ENCODE data around the gene PRUNE2.
"Not testable (repeated sequence)": the region's sequence is repeated elsewhere in the genome, so short reads cannot be mapped to it uniquely, and the experiment has no call there.

The PRUNE2 gene

DNA sequence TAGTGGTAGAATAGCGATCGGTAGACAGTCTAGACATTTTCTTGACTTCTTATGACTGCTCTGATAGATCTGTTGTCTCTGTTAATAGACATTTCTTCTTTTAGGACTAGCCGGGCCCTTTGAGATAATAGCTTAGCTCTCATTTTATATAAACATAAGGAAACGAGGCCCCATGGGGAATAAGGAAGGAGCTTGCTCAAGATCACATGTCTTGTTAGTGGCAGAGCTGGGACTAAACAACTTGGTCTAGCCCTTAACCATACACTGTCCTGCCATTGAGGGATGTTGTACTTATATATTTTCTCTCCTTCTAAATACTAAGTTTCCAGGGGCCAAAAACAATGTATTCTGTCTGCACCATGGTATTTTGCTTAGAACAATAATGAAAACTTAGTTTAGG lies 306.9 kb downstream of the PRUNE2 start:
- no peak for DNase-seq (ENCODE audit: low read depth)

DNA sequence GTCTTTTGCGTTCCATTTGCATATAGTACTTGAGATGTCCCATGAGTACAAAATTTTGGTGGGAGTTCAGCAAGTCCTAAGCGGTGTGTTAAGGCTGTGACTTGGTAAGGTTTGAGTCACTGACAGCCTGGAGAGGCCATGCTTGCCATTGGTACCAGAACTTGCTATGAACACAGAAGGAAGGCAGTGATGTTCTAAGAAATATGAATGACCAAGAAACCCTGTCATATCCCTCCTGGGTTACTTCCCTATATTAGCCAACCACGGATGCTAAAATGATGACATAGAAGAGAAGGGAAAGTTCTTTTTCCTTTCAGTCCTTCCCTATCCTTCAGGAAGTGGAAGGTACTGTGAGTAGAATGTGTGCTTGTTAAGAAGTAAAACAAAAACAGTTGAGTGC lies 310.3 kb downstream of the PRUNE2 start:
- no peak for DNase-seq (ENCODE audit: low read depth)

DNA sequence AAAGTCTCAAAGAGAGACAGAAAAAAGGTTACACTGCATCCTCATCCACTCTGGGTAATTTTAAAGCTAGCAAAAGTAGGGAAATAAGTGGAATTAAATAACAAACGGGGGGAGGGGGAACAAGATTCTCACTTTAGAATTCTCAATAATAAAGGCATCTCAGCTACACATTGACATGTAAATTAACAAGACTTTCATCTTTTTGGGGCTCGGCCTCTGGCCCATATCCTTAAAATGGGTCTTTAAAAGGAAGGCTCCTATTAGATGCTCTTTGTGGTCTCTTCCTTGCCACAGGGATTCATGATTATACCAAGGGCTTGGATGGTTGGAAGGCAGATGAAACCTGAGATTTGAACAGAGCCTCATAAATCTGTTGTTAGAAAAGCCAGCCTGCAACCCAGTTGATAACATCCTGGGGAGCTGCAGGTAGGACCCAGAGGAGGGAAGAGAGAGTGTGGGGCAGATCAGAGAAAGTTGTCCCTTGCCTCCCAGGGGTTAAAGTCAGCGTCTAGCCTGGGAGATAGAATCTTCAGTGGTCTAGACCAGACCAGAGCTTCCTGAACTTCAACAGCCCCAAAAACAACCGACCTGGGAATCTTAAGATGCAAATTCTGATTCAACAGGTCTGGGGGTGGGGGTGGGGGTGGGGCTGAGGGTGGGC lies 311.0 kb downstream of the PRUNE2 start:
- no peak for DNase-seq (ENCODE audit: low read depth)

DNA sequence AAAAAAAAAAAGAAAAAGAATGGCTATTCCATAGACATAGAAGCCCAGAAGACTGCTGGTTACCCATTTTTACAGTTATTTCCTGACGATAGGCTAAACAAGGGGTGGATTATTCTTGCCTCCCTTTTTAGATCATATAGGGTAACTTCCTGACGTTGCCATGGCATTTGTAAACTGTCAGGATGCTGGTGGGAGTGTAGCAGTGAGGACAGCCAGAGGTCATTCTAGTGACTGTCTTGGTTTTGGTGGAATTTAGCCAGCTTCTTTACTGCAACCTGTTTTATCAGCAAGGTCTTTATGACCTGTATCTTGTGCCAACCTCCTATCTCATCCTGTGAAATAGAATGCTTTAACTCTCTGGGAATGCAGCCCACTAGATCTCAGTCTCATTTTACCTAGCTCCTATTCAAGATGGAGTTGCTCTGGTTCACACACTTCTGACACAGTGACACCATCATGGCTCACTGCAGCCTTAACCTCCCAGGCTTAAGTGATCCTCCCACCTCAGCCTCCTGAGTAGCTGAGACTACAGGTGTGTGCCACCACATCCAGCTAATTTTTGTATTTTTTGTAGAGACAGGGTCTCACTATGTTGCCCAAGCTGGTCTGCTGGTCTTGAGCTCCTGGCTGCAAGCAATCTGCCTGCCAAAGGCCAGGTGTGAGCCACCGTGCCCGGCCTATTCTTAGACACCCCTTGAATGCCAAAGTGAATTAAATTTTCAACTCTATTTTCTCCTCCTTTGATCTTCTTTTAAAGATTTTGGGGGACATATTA lies 311.8 kb downstream of the PRUNE2 start:
- not testable (repeated sequence) for DNase-seq (ENCODE audit: low read depth)

DNA sequence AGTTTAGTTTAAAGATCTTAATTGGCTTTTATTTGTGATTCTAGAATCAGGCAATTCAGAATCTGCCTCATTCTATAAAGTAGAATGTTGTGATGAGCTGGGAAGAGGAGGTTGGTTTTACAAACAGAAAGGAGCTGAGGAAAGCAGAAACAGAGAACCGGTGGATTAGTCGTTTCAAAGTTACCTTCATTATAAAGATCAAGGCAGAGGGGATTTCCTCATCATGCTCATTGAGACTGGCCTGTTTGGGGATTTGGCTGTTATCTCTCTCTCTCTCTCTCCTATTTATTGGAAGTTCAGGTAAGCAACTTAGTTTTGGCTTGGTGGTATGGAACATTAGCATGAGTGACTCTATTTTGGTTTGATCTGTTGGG lies 313.0 kb downstream of the PRUNE2 start:
- DNase-seq (ENCODE audit: low read depth) = no peak

DNA sequence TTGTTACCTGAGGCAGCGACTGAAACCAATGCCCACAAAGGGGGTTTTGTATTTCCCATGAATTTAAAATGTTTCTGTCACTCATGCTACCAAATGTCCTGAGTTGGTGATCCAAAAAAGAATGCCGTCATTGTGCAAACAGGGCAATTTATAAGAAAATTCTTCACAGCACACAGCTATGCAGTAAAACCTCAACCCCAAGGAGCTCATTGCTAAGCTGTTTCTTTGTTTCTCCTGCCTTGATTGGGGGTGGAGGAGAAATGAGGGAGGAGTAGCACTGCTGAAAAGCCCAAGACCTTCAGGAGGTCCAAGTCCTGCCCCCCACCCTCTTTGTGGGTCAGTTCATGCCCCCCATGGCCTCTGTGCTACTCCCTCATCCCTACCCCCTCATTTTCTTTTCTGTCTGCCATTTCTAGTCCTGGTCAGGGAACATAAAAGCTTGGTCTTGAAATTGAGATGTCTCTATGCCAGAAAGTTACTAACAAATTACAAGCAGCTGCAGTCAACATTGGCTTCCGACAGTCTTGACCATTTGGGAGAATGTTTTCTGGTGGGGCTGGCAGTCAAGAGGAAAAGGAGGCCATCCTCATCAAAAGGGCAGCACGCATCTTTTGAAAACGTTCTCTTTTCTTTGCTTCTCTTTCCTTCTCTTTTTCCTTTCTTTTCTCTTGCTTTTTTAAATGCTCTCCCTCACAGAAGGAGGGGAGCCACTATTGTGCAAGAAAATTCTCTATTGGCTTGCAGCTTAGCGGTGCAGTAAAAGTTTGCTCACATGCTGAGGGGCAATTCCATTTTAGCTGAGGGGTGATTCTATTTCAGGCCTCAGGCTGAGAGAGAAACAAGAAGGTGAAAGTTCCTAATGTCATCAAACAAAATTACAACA lies 313.6 kb downstream of the PRUNE2 start:
- DNase-seq (ENCODE audit: low read depth) = no peak

DNA sequence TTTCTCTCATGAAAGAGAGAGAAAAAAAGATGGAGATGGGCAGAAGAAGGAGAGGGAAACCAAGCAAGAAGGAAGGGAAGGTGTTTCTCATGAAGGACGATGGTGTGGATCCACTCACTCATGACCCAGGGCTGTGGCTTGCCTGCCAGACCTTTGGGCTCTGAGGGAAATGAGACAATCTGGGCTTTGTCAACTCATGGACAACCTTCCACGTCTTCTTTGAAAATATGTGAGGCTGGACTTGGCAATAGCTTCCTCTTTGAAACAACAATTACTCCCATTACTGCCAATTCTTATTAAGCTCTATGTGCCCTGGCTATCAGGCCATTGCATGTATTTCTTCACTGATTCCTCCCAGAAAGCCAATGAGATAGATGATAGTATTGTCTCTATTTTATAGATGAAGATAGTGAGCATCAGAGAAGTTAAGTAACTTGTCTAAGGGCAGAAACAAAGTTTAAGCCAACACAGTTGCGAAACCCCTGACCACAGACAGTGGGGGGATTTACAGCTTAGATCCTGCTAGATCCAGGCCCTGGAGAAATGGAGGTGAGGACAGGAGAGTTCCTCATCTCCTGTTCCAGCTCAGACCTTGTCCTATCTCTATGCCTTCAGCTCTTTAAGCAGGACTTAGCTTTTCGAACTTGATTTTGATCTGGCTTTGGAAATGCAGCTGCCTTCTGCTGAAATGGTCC lies 314.5 kb downstream of the PRUNE2 start:
- DNase-seq (ENCODE audit: low read depth) = no peak

DNA sequence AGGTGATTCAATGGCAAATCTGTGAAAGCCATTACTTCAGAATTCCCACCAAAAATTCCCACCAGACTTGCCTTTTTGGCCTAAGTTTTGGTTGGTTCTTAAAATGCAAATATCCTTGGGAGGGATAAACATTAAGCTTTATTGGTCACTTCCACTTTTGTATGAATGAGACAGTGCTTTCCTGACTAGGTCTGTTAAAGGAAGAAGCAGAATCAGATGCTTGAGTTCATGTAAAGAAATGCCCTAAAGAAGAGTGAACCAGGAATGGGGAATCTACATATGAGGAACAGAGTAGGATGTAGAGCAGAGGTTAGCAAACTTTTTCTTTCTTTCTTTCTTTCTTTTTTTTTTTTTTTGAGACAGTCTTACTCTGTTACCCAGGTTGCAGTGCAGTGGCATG lies 317.6 kb downstream of the PRUNE2 start:
- no peak for DNase-seq (ENCODE audit: low read depth)

DNA sequence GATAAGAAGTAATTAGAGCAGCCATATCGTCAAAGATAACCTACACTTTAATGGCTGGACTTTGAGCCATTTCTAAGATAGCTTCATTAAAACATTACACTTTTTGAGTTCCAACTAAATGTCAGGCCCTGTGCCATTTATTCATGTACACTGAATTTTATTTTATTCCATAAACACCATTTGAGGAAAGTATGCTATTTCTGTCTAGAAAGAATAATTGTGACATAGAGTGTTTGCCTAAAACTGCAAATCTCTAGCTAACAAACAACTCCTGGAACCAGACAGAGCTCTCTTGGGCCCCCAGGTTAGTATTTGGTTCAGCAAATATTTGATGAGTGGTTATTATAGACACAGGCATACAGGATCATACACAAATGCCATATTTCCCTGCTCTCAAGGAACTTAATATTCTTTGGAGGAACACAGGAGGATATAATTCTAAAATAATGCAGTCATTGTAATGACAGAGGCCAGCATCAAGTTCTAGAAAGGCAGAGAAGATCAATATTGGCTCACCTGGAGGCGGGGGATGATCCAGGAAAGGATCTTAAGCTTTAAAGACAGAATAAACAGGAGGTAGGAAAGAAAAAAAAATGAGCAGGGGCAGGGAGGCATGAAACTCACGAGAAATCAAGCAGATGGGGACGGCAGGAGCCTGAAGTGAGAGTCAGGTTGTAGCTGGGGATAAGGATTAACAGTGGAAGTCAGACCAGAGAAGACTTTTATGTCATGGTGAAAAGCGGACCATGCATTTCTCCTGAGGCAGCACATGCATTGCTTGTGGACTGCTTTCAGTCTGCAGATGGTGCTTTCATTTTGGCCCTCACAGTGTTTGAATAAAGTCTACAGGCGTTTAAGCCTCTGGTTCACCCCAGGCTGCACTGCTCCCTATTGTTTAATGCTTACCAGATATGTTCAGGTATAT lies 319.3 kb downstream of the PRUNE2 start:
- DNase-seq (ENCODE audit: low read depth) = no peak

DNA sequence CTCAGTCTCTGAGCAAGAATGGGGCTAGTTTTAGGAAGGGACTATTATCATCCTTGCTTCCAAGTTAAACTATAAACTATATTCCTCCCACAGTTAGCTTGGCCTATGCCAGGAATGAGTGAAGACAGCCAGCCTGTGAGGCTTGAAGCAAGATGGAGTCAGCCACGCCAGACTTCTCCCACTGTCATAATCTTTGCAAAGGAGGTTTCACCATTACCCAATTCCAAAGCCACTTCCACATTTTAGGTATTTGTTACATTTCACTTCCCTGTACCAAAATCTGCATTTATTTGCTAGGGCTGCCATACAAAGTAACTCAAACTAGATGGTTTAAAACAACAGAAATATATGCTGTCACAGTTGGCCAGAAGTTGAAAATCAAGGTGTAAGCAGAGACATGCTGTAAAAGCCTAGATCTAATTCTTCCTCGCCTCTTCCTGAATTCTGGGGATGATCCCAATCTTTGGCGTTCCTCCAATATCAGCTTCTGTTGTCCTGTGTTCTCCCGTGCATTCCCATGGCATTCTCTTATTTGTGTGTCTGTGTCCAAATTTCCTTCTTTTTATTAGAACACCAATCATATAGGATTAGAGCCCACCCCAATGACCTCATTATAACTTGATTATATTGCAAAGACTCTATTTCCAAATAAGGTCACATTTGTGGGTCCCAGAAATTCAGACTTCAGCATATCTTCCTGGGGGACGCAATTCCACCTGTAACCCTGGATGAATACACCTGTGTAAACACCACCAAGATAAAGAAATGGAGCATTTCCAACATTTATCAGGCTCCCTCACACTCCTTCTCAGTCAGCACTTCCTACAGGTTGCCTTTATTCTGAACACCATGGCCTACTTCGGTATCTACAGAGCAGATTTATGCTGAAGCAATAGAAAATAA lies 320.2 kb downstream of the PRUNE2 start:
- no peak for DNase-seq (ENCODE audit: low read depth)

DNA sequence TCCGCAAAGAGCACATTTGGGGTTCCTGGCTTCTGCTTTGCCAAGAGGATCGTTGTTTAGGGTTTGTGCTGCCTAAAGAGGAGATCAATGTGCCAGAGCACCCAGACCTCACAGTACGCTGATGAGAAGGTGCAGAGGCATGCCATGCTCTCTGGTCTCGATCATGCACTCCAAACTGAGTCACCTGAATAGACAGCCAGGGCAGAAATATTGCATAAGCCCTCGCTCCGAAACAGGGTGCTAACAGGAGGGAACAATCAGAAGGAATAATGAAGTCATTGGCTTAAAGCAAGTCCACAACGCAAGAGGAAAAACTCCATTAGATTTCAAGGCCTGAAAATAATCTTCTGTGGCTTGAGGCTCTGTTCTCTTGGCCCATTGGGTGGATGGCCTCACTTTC lies 322.7 kb downstream of the PRUNE2 start:
- DNase-seq (ENCODE audit: low read depth) = no peak

DNA sequence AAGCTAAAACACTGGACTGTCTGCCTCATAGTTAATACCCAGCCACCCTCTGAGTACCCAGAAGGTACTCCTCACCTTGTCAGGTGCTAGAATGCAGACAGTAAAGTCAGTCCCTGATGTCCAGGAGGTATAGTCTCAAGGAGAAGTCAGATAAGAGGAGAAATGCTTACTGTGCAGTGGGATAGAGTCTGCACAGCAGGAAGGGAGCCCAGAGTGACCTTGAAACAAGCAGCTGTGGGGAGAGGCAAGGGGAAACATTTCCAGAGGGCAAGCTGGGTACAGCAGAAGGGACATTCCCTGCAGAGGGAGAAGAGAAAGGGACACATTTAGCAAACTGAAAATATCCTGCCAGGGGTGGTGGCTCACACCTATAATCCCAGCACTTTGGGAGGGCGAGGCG lies 324.2 kb downstream of the PRUNE2 start:
- no peak for DNase-seq (ENCODE audit: low read depth)

DNA sequence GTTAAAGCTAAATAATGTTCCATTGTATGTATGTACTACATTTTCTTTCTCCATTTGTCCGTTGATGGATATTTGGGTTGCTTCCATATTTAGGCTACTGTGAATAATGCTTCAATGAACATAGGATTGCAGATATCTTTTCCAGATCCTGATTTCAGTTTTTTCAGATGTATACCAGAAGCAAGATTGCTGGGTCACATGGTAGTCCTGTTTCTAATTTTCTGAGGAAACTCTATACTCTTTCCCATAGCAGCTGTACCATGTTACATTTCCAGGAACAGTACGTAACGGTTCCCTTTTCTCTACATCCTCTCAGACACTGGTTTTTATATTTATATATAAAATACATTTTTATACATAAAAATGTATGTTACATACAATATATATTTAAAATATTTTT lies 325.1 kb downstream of the PRUNE2 start:
- DNase-seq (ENCODE audit: low read depth) = no peak

DNA sequence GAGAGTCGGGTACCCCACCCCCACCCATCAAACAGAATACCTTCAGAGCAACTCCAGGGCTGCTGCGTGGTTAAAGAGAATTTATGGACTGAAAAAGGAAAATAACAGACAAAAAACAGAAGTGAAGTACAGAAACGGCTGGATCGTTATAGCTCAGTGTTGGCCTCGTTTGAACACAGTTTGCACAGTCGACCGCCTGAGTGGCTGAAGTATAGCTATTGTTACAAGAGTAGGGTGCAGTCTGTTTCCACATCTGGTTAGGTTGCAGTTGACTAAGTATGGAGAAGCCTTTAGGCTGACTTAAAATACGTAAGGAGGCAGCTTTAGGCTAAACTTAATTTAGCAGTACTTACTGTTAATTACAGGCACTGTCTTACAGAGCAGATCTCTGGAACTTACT lies 325.7 kb downstream of the PRUNE2 start:
- no peak for DNase-seq (ENCODE audit: low read depth)

DNA sequence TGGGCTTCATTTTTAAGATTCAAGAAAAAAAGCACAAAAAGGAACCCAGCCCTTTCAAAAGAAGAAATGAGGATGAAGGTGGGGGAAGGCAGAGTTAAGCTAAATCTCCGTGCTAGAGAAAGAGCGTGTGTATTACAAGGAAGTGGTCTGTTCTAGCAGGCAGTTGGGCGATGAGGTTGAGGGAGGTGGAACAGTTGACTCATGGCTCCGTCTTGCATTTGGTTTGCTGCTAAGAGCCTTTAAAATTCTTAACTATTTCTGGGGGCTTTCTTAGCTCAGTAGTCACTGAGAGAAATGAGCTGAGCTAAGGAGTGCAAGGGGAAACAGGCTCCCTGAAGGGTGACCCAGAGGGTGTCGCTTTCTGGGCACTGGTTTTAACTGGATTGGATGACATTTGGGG lies 329.6 kb downstream of the PRUNE2 start:
- DNase-seq (ENCODE audit: low read depth) = no peak

DNA sequence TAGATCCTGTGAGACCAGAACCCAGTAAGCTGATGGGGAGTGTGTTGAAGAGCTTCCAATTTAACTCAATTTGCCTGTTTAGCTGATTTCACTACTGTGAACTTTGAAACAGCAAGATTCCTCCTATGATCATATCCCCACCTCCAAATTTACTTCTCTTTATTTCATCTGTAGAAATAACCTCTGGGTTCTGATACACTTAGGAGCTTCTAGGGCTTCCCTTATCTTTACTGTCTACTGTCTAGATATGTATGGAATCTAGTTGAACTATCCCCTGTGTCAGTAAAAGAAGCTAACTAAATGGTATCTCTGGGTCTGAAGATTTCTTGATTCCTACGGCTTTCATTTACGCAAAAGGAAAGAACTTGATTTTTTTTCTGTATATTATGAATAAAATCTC lies 330.2 kb downstream of the PRUNE2 start:
- no peak for DNase-seq (ENCODE audit: low read depth)

DNA sequence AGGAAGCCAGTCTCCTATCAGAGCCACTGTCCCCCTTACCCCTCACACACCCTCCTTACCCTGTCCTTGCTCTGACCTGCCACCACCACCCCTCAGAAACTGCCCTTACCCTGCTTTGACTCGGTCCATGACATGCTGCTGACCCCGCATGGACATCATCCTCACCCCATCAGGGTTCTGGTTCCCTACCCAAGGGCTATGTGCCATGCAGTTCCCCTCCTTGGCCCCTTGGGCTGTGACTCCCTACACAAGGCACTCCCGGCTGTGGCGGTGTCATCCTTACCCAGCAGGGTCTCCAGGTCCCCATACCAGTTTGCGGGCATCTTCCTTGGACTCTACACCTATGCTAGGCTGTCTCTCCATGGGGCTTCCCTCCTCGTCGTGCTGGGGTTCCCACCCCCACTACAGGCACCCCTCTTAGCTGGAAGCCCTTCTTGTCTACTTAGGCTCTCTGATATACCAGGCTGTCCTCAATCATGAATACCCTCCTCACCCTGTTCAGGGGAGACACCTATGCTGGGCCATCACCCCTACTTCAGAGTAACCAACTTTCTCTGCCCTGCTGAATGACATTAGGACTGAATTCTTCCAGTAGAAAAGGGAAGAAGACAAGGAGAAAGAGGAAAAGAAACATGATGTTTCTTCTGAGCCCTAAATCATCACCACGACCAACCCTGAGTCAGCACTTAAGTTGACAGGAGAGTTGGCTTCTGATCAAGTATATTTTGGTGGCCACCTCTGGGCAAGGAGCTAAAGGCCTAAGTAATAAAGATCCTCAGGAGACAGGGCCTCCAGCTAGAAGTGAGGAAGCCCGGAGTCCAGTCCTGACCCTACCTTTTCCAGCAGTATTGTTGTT lies 331.8 kb downstream of the PRUNE2 start:
- DNase-seq (ENCODE audit: low read depth) = no peak

DNA sequence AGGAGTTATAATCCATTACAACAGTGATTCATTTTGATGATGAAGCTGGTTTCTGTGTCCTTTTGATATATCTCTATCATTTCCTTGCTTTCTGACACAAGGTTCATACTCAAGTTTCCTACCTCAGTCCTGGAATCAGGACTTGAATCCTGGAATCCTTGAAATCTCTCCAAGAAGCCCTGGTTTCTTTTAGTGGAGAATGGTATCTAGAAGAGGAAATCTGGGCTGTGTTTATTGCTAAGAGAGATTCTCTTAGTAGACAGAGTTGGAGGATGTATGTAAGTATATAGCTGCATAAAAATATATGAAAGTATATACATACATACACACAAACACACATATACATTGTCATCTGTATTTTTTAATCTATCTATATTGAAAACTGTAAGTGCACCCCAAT lies 332.5 kb downstream of the PRUNE2 start:
- no peak for DNase-seq (ENCODE audit: low read depth)

DNA sequence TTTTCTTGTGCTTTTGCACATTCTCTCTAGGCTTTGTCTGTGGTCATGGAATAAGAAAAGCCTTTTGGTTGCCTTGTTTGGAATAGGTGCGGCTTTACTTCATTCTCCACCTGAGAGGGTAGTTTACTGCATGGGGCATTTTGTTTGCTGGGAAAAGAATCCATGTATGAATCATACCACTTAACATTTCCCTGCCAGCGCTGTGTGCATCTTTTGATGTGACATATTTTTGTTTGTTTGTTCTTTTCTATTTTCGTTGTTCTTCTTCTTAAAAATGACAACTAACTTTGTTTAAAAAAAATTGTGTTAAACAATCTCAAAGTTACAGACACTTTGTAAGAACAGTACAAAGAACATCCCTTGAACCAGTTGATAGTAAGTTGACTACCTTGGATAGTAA lies 333.8 kb downstream of the PRUNE2 start:
- no peak for DNase-seq (ENCODE audit: low read depth)

Data from CMK (cell line).